Measurements from ENCODE around the gene CD209.

Gene CD209

DNA sequence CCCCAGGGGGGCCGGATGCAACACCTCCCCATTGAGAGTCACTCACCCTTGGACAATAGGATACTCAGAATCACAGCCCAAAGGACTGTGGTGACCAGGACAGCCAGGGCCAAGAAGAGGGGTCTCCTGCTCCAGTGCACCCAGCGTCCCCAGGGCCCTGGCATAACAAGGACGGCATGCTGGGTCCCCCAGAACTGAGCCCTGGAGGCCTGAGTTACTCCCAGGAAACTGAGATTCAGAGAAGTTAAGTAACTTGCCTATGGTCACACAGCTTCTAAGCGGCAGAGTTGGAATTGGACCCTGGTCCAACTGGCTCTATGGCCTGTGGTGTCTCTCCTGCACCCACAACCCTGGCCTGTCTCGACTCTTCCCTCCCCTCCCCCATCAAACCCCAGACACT is 15.7 kb downstream of the CD209 start:
- DNase-seq (no peak), ATAC-seq (ENCODE audit: insufficient read depth, low read depth) (no peak)
- Histone ChIP-seq H4K20me1 (ENCODE audit: insufficient read depth, low read length) (no peaks in the 10 kb centered on the region), H3K9me3 (ENCODE audit: insufficient read depth, low read length, severe bottlenecking) (no peaks in the 10 kb centered on the region), H3K27ac (ENCODE audit: low read length) (no peak overlapping the region), H3K4me3 (ENCODE audit: low read depth in 1 of 2, low read length in 2 of 2) (no peak overlapping the region), H3K79me2 (ENCODE audit: insufficient read depth, low read length) (no peaks in the 10 kb centered on the region), H3K36me3 (ENCODE audit: insufficient read depth, low read length) (no peaks in the 10 kb centered on the region), H3K4me2 (ENCODE audit: insufficient read depth, low read length) (no peak overlapping the region), H3K27me3 (ENCODE audit: insufficient read depth, low read length, poor library complexity) (no peaks in the 10 kb centered on the region), H2AFZ (ENCODE audit: low read depth, low read length) (no peak overlapping the region), H3K4me1 (ENCODE audit: insufficient read depth, low read length) (no peaks in the 10 kb centered on the region), H3K9ac (ENCODE audit: low read depth, low read length) (no peak overlapping the region)
- no peak for TF ChIP-seq EZH2 (IDR thresholded peaks at IDR 0.05; ENCODE audit: borderline replicate concordance, low read depth, low read length, severe bottlenecking)
- TF ChIP-seq, protein P1, sequence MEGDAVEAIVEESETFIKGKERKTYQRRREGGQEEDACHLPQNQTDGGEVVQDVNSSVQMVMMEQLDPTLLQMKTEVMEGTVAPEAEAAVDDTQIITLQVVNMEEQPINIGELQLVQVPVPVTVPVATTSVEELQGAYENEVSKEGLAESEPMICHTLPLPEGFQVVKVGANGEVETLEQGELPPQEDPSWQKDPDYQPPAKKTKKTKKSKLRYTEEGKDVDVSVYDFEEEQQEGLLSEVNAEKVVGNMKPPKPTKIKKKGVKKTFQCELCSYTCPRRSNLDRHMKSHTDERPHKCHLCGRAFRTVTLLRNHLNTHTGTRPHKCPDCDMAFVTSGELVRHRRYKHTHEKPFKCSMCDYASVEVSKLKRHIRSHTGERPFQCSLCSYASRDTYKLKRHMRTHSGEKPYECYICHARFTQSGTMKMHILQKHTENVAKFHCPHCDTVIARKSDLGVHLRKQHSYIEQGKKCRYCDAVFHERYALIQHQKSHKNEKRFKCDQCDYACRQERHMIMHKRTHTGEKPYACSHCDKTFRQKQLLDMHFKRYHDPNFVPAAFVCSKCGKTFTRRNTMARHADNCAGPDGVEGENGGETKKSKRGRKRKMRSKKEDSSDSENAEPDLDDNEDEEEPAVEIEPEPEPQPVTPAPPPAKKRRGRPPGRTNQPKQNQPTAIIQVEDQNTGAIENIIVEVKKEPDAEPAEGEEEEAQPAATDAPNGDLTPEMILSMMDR (IDR thresholded peaks at IDR 0.05; ENCODE audit: borderline replicate concordance, extremely low read depth, low read length, poor library complexity, severe bottlenecking) = no peak

DNA sequence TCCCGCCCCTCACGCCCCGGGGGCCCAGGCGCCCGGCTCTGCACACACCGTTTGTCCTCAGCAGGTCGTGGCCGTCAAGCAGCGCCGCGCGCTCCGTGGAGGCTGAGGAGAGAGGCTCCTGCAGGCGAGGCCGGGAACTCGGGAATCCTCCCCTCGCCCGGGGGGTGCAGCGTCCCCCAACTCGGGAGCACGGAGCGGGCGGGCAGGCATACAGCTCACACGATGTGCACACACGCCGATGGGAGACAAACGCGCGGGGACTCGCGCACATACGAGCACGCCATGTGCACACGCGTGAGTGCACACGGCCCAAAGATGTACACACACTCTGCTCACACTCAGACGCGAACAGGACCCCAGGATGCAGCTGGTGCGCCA is 16.1 kb downstream of the CD209 start:
- Histone ChIP-seq H3K9ac (ENCODE audit: low read depth, low read length) (no peak overlapping the region), H3K4me3 (ENCODE audit: low read depth in 1 of 2, low read length in 2 of 2) (no peak overlapping the region), H3K9me3 (ENCODE audit: insufficient read depth, low read length, severe bottlenecking) (no peaks in the 10 kb centered on the region), H3K4me2 (ENCODE audit: insufficient read depth, low read length) (no peak overlapping the region), H3K27ac (ENCODE audit: low read length) (no peak overlapping the region), H3K4me1 (ENCODE audit: insufficient read depth, low read length) (no peaks in the 10 kb centered on the region), H4K20me1 (ENCODE audit: insufficient read depth, low read length) (no peaks in the 10 kb centered on the region), H3K36me3 (ENCODE audit: insufficient read depth, low read length) (no peaks in the 10 kb centered on the region), H3K27me3 (ENCODE audit: insufficient read depth, low read length, poor library complexity) (no peaks in the 10 kb centered on the region), H3K79me2 (ENCODE audit: insufficient read depth, low read length) (no peaks in the 10 kb centered on the region), H2AFZ (ENCODE audit: low read depth, low read length) (no peak overlapping the region)
- DNase-seq (no peak), ATAC-seq (ENCODE audit: insufficient read depth, low read depth) (no peak)
- TF ChIP-seq, protein P1 (IDR thresholded peaks at IDR 0.05; ENCODE audit: borderline replicate concordance, extremely low read depth, low read length, poor library complexity, severe bottlenecking) = no peak
- TF ChIP-seq EZH2 (IDR thresholded peaks at IDR 0.05; ENCODE audit: borderline replicate concordance, low read depth, low read length, severe bottlenecking) = no peak

GRCh38 chr19:7730286-7731217 is 16.8 kb downstream of the CD209 start:
- no peak for ATAC-seq (ENCODE audit: insufficient read depth, low read depth)
- TF ChIP-seq EZH2 (IDR thresholded peaks at IDR 0.05; ENCODE audit: borderline replicate concordance, low read depth, low read length, severe bottlenecking) = no peak
- TF ChIP-seq, protein P1 (IDR thresholded peaks at IDR 0.05; ENCODE audit: borderline replicate concordance, extremely low read depth, low read length, poor library complexity, severe bottlenecking) = no peak
- Histone ChIP-seq H3K36me3 (ENCODE audit: insufficient read depth, low read length) (no peaks in the 10 kb centered on the region), H3K27me3 (ENCODE audit: insufficient read depth, low read length, poor library complexity) (no peaks in the 10 kb centered on the region), H3K9ac (ENCODE audit: low read depth, low read length) (no peak overlapping the region), H4K20me1 (ENCODE audit: insufficient read depth, low read length) (no peaks in the 10 kb centered on the region), H3K9me3 (ENCODE audit: insufficient read depth, low read length, severe bottlenecking) (no peaks in the 10 kb centered on the region), H2AFZ (ENCODE audit: low read depth, low read length) (no peak overlapping the region), H3K4me3 (ENCODE audit: low read depth in 1 of 2, low read length in 2 of 2) (no peak overlapping the region), H3K4me1 (ENCODE audit: insufficient read depth, low read length) (no peaks in the 10 kb centered on the region), H3K27ac (ENCODE audit: low read length) (no peak overlapping the region), H3K79me2 (ENCODE audit: insufficient read depth, low read length) (no peaks in the 10 kb centered on the region), H3K4me2 (ENCODE audit: insufficient read depth, low read length) (no peak overlapping the region)
- DNase-seq = no peak
